ENCODE results near the gene BORCS6. TPM values are rescaled to one million over a fixed set of nuclear protein-coding genes. Genes with fewer than 3 reads are reported as not detected.

The BORCS6 gene
- total and polyA plus RNA-seq, 4 donors, result 4.1 to 6.8 (median 5.7) TPM

DNA sequence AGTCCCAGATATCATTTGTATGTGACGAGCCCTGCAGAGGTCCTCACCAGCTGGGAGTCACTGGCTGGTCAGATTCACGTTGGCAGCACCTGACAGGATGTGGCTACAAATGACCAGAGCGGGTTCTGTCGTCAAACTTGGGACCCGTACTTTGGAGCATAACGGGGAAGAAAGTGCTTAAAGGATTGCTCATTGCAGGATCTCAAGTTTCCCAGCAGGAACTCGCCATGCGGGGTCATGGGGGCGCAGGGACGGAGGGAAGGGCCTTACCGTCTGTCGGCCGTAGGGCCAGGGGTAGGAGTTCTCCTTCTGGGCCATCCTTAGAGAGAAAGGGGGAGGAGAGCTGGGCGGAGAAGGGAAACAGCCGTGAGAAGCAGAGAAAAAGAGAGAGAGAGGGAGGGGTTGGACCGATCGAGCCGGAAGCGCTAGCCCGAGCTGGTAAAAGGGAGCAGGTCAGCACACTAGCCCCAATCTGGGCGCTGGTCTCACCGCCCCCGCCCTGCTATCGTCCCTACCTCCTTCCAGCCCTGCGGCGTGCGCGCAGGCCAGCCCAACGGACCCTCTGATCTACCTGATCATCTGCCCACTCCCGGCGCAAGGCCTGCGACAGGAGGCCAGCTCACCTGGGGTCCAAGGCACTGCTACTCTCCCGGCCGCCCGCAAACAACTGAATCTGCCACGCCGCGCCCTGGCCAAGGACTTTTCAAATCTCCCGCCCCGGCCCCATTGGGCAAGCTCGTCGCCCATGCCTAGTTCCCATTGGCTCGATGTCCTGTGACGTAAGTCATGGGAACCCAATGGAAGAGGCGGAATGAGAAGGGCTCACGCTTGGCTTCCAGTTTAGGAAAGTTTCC, 20.2 kb upstream of the BORCS6 start, which contains the start of gene AURKB:
Gene AURKB, minus strand, starts transcription at position 669 of the 854 bp plus-strand sequence. Its CDS starts 351 bp downstream, at position 318.
- Histone ChIP-seq H3K4me1 (ENCODE audit: control insufficient read depth in 4 of 4, insufficient read depth in 4 of 4, low read length in 3 of 4) (peaks cover 5 to 12% (median 8%) of the 10 kb centered on the region in 4 donors), H3K9me3 (ENCODE audit: control insufficient read depth in 4 of 4, low read length in 3 of 4) (no peaks in the 10 kb centered on the region), H3K27ac (ENCODE audit: low read depth in 1 of 2, low read length in 2 of 2) (peak within 1 kb of the TSS; percentile 54 to 55), H3K9ac (ENCODE audit: low read depth in 1 of 2, low read length in 2 of 2) (peak within 1 kb of the TSS in 1 of 2 donors; percentile 59), H3K27me3 (ENCODE audit: control insufficient read depth in 4 of 4, insufficient read depth in 4 of 4, low read length in 3 of 4) (no peaks in the 10 kb centered on the region), H3K36me3 (ENCODE audit: control insufficient read depth in 4 of 4, insufficient read depth in 3 of 4, low read depth in 1 of 4, low read length in 3 of 4) (no peaks in the 10 kb centered on the region), H3K4me3 (ENCODE audit: low read depth in 1 of 3, low read length in 3 of 3) (peak within 1 kb of the TSS; percentile 46 to 67 (median 50))
- 12% methylated on average over 46 of the region's 46 CpGs for WGBS
- no peak for TF ChIP-seq SP1 (IDR thresholded peaks at IDR 0.05)
- TF ChIP-seq, protein P1, sequence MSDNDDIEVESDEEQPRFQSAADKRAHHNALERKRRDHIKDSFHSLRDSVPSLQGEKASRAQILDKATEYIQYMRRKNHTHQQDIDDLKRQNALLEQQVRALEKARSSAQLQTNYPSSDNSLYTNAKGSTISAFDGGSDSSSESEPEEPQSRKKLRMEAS (IDR thresholded peaks at IDR 0.05), result peak; percentile 74
- peak; percentile 96 for DNase-seq (ENCODE audit: low spot score)

- Histone ChIP-seq H3K4me1 (ENCODE audit: control insufficient read depth in 4 of 4, insufficient read depth in 4 of 4, low read length in 3 of 4) (peaks cover 5 to 12% (median 8%) of the 10 kb centered on the region in 4 donors), H3K27me3 (ENCODE audit: control insufficient read depth in 4 of 4, insufficient read depth in 4 of 4, low read length in 3 of 4) (no peaks in the 10 kb centered on the region), H3K4me3 (ENCODE audit: low read depth in 1 of 3, low read length in 3 of 3) (no peak overlapping the region), H3K27ac (ENCODE audit: low read depth in 1 of 2, low read length in 2 of 2) (no peak overlapping the region), H3K9ac (ENCODE audit: low read depth in 1 of 2, low read length in 2 of 2) (no peak overlapping the region), H3K36me3 (ENCODE audit: control insufficient read depth in 4 of 4, insufficient read depth in 3 of 4, low read depth in 1 of 4, low read length in 3 of 4) (no peaks in the 10 kb centered on the region), H3K9me3 (ENCODE audit: control insufficient read depth in 4 of 4, low read length in 3 of 4) (no peaks in the 10 kb centered on the region)
- 96% methylated on average over 12 of the region's 12 CpGs for WGBS
- TF ChIP-seq NR2F2 (IDR thresholded peaks at IDR 0.05) (no peak), GABPA (IDR thresholded peaks at IDR 0.05 in 1 of 2, conservative IDR thresholded peaks at IDR 0.05 in 1 of 2) (no peak), SP1 (IDR thresholded peaks at IDR 0.05) (no peak), TAF1 (conservative IDR thresholded peaks at IDR 0.05) (no peak), EGR1 (IDR thresholded peaks at IDR 0.05; ENCODE audit: low read depth in 2 of 2) (no peak), FOXA1 (IDR thresholded peaks at IDR 0.05) (no peak), YY1 (IDR thresholded peaks at IDR 0.05) (no peak), RXRA (IDR thresholded peaks at IDR 0.05) (no peak), HNF4A (conservative IDR thresholded peaks at IDR 0.05) (no peak), ATF3 (IDR thresholded peaks at IDR 0.05) (no peak), JUND (IDR thresholded peaks at IDR 0.05) (no peak), RAD21 (IDR thresholded peaks at IDR 0.05) (no peak), FOXA2 (IDR thresholded peaks at IDR 0.05) (no peak)
- TF ChIP-seq, protein P2, sequence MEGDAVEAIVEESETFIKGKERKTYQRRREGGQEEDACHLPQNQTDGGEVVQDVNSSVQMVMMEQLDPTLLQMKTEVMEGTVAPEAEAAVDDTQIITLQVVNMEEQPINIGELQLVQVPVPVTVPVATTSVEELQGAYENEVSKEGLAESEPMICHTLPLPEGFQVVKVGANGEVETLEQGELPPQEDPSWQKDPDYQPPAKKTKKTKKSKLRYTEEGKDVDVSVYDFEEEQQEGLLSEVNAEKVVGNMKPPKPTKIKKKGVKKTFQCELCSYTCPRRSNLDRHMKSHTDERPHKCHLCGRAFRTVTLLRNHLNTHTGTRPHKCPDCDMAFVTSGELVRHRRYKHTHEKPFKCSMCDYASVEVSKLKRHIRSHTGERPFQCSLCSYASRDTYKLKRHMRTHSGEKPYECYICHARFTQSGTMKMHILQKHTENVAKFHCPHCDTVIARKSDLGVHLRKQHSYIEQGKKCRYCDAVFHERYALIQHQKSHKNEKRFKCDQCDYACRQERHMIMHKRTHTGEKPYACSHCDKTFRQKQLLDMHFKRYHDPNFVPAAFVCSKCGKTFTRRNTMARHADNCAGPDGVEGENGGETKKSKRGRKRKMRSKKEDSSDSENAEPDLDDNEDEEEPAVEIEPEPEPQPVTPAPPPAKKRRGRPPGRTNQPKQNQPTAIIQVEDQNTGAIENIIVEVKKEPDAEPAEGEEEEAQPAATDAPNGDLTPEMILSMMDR (IDR thresholded peaks at IDR 0.05; ENCODE audit: low read depth, low read length, missing input control), result no peak
- TF ChIP-seq, protein P1 (IDR thresholded peaks at IDR 0.05), result no peak
- TF ChIP-seq, protein P3, sequence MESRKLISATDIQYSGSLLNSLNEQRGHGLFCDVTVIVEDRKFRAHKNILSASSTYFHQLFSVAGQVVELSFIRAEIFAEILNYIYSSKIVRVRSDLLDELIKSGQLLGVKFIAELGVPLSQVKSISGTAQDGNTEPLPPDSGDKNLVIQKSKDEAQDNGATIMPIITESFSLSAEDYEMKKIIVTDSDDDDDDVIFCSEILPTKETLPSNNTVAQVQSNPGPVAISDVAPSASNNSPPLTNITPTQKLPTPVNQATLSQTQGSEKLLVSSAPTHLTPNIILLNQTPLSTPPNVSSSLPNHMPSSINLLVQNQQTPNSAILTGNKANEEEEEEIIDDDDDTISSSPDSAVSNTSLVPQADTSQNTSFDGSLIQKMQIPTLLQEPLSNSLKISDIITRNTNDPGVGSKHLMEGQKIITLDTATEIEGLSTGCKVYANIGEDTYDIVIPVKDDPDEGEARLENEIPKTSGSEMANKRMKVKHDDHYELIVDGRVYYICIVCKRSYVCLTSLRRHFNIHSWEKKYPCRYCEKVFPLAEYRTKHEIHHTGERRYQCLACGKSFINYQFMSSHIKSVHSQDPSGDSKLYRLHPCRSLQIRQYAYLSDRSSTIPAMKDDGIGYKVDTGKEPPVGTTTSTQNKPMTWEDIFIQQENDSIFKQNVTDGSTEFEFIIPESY (IDR thresholded peaks at IDR 0.05), result no peak
- TF ChIP-seq, protein P4, sequence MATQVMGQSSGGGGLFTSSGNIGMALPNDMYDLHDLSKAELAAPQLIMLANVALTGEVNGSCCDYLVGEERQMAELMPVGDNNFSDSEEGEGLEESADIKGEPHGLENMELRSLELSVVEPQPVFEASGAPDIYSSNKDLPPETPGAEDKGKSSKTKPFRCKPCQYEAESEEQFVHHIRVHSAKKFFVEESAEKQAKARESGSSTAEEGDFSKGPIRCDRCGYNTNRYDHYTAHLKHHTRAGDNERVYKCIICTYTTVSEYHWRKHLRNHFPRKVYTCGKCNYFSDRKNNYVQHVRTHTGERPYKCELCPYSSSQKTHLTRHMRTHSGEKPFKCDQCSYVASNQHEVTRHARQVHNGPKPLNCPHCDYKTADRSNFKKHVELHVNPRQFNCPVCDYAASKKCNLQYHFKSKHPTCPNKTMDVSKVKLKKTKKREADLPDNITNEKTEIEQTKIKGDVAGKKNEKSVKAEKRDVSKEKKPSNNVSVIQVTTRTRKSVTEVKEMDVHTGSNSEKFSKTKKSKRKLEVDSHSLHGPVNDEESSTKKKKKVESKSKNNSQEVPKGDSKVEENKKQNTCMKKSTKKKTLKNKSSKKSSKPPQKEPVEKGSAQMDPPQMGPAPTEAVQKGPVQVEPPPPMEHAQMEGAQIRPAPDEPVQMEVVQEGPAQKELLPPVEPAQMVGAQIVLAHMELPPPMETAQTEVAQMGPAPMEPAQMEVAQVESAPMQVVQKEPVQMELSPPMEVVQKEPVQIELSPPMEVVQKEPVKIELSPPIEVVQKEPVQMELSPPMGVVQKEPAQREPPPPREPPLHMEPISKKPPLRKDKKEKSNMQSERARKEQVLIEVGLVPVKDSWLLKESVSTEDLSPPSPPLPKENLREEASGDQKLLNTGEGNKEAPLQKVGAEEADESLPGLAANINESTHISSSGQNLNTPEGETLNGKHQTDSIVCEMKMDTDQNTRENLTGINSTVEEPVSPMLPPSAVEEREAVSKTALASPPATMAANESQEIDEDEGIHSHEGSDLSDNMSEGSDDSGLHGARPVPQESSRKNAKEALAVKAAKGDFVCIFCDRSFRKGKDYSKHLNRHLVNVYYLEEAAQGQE (IDR thresholded peaks at IDR 0.05), result no peak
- no peak for DNase-seq (ENCODE audit: low spot score)
These were observed 16.6 kb upstream of the BORCS6 start for GRCh38 chr17:8206536-8206935.

All from liver (tissue), 9 donors.